Testis (tissue), 2 donors: ENCODE results near the gene TRIAP1.

ENCODE experiments used
- POLR2A ChIP-seq: fragments of 450-650 bp; IDR thresholded peaks from one replicate; pipeline ENCODE4 v1.6.1; 2017; ENCODE audit warnings: antibody characterized with exemption, mild to moderate bottlenecking, moderate library complexity
- TF ChIP-seq, protein P1 (sequence below), 3 experiments: fragments of 450-650 bp in 2 of 3; fragments of 200-600 bp in 1 of 3; sonication (generic) in 1 of 3; IDR thresholded peaks; one replicate each; pipeline ENCODE4 v1.5.1; 2016 to 2019; ENCODE audit warnings: antibody characterized with exemption in 3 of 3, mild to moderate bottlenecking in 2 of 3, moderate library complexity in 1 of 3

- TF ChIP-seq, protein P1, sequence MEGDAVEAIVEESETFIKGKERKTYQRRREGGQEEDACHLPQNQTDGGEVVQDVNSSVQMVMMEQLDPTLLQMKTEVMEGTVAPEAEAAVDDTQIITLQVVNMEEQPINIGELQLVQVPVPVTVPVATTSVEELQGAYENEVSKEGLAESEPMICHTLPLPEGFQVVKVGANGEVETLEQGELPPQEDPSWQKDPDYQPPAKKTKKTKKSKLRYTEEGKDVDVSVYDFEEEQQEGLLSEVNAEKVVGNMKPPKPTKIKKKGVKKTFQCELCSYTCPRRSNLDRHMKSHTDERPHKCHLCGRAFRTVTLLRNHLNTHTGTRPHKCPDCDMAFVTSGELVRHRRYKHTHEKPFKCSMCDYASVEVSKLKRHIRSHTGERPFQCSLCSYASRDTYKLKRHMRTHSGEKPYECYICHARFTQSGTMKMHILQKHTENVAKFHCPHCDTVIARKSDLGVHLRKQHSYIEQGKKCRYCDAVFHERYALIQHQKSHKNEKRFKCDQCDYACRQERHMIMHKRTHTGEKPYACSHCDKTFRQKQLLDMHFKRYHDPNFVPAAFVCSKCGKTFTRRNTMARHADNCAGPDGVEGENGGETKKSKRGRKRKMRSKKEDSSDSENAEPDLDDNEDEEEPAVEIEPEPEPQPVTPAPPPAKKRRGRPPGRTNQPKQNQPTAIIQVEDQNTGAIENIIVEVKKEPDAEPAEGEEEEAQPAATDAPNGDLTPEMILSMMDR (IDR thresholded peaks at IDR 0.05), result no peak
- no peak for TF ChIP-seq POLR2A
These were observed 24.5 kb downstream of the TRIAP1 start for GRCh38 chr12:120421701-120422100.
